Measurements from ENCODE around the gene KCNE3.
A peak's percentile ranks its signal among the peaks of the same experiment; 100 is the strongest.
"Not testable (repeated sequence)": the region's sequence is repeated elsewhere in the genome, so short reads cannot be mapped to it uniquely, and the experiment has no call there.

Gene KCNE3

DNA sequence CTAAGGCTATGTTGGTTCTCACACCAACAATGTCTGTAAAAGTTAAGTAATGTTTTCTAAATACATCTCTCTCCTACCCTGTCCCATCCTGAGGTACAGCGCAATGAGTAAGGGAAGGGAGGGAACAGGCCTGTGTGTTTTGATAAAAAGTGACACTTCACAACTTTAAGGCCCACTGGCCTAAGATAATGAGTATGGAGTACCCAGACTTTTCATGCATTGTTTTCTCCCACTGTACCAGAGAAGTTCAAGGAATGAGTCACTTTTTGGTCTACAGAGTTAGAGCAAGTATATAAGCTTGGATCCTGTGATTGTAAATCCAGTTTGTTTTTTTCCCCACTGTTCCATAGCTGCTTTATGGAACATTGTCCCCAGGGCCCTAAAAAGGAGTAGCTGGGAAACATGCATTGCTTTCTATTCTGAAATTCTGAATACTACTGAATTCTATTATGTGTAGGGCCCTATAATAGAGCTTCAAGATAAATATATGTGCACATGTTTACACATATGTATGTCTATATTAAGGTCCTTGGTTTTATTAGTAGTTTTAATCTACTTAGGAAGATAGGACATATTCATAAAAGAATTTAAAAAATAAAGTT, 29.8 kb downstream of the KCNE3 start:
- no peak for DNase-seq

DNA sequence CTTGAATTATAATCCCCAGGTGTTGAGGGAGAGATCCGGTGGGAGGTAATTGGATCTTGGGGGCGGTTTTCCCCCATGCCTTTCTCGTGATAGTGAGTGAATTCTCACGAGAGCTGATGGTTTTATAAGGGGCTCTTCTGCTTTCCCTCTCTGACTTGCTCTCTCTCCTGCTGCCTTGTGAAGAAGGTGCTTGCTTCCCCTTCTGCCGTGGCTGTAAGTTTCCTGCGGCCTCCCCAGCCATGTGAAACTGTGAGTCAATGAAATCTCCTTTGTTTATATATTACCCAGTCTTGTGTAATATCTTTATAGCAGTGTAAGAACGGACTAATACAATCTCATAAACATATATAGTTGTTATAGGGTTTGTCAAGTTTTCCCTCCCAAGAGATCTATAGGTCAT, 32.8 kb downstream of the KCNE3 start:
- no peak for DNase-seq

DNA sequence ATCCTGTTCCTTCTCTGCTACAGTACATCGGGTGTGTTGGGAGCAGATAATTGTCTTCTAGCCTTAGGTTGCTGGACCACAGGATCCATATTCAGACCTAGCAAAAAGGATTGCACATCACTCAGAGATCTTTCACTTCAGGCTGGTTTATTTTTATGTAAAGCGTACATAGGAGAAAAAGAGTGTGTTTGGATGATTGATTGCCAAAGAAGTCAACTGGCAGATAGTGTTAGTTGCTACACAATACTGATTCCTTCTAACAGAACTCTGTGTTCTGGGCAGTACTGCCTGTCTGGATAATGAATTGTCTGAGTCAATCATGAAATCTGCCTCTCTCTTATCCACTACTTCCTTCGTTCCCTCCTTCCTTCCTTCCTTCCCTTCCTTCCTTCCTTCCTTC, 38.1 kb downstream of the KCNE3 start:
- DNase-seq = no peak

DNA sequence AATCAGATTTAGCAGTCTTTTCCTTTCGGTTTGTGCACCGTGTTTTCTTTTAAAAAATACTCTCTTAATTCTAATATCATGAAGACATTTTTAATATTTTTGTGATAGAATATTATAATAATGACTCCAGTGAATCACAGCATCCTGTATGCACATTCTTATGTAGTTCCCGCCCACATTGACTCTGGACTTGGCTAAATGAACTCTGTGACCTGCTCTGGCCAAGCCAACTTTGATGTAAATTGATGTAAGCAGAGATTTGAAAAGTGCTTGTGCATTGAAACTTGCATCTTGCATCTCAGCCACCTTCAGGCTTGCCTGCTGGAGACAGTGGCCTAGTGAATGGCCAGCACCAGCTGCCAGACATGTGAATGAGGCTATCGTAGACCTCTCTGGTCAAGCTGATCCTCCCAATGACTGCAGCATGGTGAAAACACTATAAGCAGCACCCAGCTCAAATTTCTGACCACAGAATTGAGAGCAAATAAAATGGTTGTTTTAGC, 39.9 kb downstream of the KCNE3 start:
- DNase-seq = no peak

DNA sequence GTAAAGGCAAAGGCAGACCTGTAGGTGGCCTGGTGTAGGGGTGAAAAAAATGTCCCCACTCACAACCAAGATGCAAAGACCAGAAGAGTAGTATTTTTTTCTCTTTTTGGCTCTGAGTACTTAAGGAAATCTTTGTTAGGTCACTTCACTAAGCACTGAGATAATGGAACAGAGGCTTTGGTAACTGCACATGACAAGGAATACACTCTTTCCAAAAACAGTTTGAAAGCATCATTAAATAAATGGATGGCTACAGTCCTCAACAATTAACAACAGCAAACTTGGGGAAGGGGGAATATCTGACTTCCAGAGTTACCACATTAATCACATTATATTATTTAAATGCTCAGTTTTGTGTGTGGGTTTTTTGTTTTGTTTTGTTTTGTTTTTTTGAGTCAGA, 42.2 kb downstream of the KCNE3 start:
- no peak for DNase-seq

DNA sequence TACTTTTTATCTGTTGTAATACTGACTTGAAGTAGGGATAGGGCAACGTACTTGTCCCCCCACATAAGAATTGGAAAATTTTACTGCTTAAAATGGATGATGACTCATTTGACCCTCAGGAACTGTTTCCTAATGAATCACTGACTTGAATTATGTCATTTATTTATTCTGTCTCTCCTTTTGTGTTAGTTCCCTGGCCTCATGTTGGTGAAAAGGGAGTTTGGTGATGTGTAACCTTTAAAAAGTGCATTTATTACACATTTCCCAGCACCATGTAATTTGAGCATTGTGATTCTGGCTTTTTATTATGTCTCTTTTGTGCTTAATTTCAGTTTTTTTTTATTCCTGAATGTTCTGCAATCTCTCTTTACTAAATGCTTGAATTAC, 48.8 kb downstream of the KCNE3 start:
- no peak for DNase-seq

DNA sequence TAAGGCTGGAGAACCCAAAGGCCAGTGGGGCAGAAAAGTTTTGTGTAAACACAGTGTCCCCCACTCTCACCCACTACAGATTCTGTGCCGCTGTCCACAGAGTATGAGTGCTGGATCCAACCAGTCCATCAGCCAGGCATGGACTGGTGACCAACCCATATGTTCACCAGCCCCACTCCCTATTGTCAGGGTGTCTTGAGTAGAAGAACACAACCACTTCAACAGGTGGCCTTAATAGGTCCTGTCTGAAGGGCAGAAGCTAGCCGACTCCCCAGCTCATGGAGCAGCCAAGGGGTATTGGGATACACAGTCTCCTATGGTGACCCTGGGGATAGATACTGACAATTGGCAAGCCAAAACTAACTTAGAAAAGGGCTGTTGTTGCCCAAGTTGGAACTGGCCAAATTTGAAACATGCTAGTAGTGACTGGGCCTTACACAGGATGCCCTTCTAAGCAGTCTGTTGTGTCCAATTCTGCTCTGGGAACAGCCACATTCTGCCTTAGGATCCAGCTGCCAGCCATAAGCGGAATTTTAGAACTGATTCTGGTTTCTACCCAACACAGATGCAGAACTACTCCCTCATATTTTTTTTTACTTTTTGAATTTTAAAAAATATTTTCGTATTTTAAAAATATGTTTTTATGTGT, 49.4 kb downstream of the KCNE3 start:
- DNase-seq = no peak

DNA sequence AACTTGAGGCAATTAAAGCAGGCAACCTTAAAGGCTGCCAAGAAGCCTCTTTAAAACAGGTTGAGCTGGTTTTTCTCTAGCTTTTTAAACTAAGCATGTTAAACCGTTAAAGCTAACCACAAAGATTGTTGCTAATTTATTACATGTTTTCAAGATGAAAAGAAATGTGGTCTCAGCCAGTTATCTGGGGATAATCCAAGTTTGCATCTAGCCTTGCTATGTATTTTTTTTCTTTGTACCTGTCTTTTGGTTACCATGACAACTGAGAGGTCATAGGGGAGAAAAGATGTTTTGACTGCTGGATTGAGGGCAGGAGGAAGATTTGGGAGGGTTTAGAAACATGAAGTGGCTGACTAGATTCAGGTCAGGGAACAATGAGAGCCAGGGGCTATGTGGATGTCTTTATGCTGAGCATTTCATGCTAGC, 50.0 kb downstream of the KCNE3 start:
- peak; percentile 35 for DNase-seq

DNA sequence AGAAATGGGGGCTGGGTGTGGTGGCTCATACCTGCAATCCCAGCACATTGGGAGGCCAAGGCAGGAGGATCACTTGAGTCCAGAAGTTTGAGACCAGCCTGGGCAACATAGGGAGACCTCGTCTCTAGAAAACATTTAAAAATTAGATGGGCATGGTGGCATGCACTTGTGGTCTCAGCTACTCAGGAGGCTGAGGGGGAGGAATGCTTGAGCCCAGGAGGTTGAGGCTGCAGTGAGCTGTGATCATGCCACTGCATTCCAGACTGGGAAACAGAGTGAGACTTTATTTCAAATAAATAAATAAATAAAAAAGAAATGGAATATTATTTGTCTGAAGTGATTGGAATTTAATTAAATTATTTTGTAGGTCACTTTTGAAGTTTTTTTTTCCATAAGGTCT, 50.4 kb downstream of the KCNE3 start:
- not testable (repeated sequence) for DNase-seq

DNA sequence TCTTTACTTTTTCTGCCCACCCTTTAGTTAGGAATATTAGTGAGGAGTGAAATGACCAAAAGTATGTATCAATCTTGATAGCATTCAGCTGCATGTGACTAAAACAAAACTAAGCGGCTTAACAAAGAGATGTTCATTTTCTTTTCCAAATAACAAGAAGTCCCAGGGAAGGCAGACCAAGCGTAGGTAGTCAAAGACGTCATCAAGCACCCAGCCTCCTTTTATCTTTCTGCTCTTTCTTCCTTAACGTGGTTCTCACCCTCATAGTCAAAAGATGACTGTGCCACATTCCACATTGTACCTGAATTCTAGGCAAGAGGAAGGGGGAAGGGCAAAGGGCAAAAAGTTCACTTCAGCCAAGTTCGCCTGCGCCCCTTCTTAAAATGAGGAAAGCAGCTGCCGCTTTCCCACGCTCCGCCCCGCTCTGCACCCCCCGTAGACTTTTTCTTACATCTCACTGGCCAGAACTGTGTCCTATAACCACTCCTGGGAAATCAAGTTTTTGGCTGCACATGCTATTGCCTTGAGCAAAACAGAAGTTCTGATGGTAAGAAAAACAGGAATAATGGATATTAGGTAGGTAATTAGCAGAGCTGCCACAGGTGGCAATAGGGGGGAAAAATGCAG, 54.5 kb downstream of the KCNE3 start:
- DNase-seq = no peak

DNA sequence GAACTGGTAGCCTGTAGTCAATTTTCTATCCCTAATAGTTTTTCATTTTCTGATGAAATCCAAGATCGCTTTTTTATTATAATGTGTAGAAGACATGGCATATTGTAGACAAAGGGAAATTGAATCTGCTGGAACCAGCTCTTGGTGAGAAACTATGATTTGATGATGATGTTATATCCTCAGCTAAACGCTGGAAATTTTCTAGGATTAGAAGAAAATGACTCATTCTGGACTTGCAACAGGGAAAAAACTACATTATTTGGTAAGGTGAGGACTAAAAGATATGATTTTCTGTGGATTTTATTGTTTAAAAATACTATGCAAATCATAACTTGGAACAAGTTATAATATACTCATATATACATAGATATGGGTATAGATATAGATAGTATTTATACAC, 55.0 kb downstream of the KCNE3 start:
- DNase-seq = no peak

DNA sequence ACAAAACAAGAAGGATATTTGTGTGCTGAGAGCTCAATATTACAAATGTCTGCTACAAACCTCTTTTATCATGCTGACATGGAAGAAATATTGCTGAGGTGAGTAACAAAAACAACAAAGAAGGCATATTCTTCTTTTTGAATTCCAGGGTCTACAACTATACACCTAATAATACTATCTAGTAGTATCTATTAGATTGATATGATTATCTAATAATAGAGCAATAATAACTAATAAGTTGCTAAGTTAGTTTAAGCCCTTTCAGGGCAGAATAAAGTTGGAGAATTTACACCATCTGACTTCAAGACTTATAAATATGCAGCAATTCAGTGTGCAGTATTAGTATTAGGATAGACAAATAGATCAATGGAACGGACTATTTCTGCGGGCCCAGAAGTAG, 57.7 kb downstream of the KCNE3 start:
- DNase-seq = no peak
